GM12878 (cell line): Measurements from ENCODE around the gene HLA-F. TPM values are rescaled to one million over a fixed set of nuclear protein-coding genes. Genes with fewer than 3 reads are reported as not detected.

Source experiments
- ATF7 ChIP-seq: fragments of 450-650 bp; IDR thresholded peaks from 2 replicates; pipeline ENCODE4 v1.6.1; 2016; ENCODE audit warnings: low read depth, mild to moderate bottlenecking
- CBX3 ChIP-seq: fragments of 200-600 bp; sonication (generic); IDR thresholded peaks from 2 replicates; pipeline ENCODE4 v1.6.1; 2016; ENCODE audit warnings: low read depth, borderline replicate concordance
- EP300 ChIP-seq, 2 experiments: fragments of 150-350 bp in 1 of 2; IDR thresholded peaks; 2 replicates each; pipeline ENCODE4 v1.6.1; 2011 to 2012; ENCODE audit warnings: low read depth in 2 of 2, low read length in 2 of 2, borderline replicate concordance in 1 of 2, improper control_type of control experiment in 1 of 2, inconsistent platforms in 1 of 2; ENCODE audit not compliant: control insufficient read depth in 1 of 2
- EZH2 ChIP-seq: IDR thresholded peaks from 2 replicates; pipeline ENCODE4 v1.6.1; 2012; ENCODE audit warnings: low read depth, mild to moderate bottlenecking, control low read depth, inconsistent platforms, low read length, borderline replicate concordance; ENCODE audit not compliant: control insufficient read depth
- GABPA ChIP-seq: IDR thresholded peaks from 2 replicates; pipeline ENCODE4 v1.6.1; 2014; ENCODE audit warnings: antibody characterized with exemption, low read depth, mild to moderate bottlenecking, inconsistent platforms
- KLF5 ChIP-seq: fragments of 450-650 bp; IDR thresholded peaks from 2 replicates; pipeline ENCODE4 v1.6.1; 2014; ENCODE audit warnings: mild to moderate bottlenecking; ENCODE audit not compliant: partially characterized antibody
- MYB ChIP-seq: fragments of 150-350 bp; IDR thresholded peaks from 2 replicates; pipeline ENCODE4 v1.6.1; 2014; ENCODE audit warnings: mild to moderate bottlenecking, low read depth, low read length, borderline replicate concordance
- NFYB ChIP-seq: IDR thresholded peaks from 2 replicates; pipeline ENCODE4 v1.6.1; 2011; ENCODE audit warnings: low read depth, mild to moderate bottlenecking, low read length, improper control_type of control experiment, moderate library complexity; ENCODE audit not compliant: insufficient read depth
- RB1 ChIP-seq: fragments of 450-650 bp; formaldehyde crosslinking; IDR thresholded peaks from 2 replicates; pipeline ENCODE4 v1.6.1; 2017; ENCODE audit warnings: mild to moderate bottlenecking, borderline replicate concordance
- SMARCA5 ChIP-seq: fragments of 450-650 bp; IDR thresholded peaks from 2 replicates; pipeline ENCODE4 v1.6.1; 2017; ENCODE audit warnings: mild to moderate bottlenecking
- SREBF1 ChIP-seq: IDR thresholded peaks from 2 replicates; pipeline ENCODE4 v1.6.1; 2012; ENCODE audit warnings: mild to moderate bottlenecking, low read length
- STAT3 ChIP-seq: IDR thresholded peaks from 2 replicates; pipeline ENCODE4 v1.6.1; 2011; ENCODE audit warnings: low read depth, low read length, improper control_type of control experiment
- SUPT20H ChIP-seq: IDR thresholded peaks from 2 replicates; pipeline ENCODE4 v1.6.1; 2011; ENCODE audit warnings: low read depth, mild to moderate bottlenecking, low read length, moderate library complexity, borderline replicate concordance; ENCODE audit not compliant: control insufficient read depth
- TCF12 ChIP-seq: IDR thresholded peaks from 2 replicates; pipeline ENCODE4 v1.6.1; 2011; ENCODE audit warnings: low read depth, mild to moderate bottlenecking, low read length
- ZSCAN29 ChIP-seq: fragments of 450-650 bp; IDR thresholded peaks from 2 replicates; pipeline ENCODE4 v1.6.1; 2017; ENCODE audit warnings: mild to moderate bottlenecking, moderate library complexity
- polyA plus RNA-seq, 11 experiments: library from polyadenylated mRNA; depleted of rRNA in 4 of 11; unstranded in 6 of 11; stranded (reverse) in 5 of 11; fragments of >200 nt; fragmentation: Nextera tagmentation in 4 of 11; fragmentation: Illumina TruSeq in 1 of 11; extraction: Ambion mirVana in 4 of 11; extraction: Trizol in 1 of 11; gene quantifications; 1 replicate in 1 of 11; 2 replicates in 10 of 11; pipeline versions ENCODE4 v1.2.1 to v1.2.3, GENCODE V29; 2011 to 2016; ENCODE audit warnings: inconsistent platforms in 2 of 11, missing spikeins in 2 of 11, low read depth in 1 of 11
- total RNA-seq, 4 experiments: library from RNA; depleted of rRNA in 3 of 4; stranded (reverse); fragments of >200 nt in 3 of 4; fragmentation: Illumina TruSeq in 1 of 4; extraction: Trizol in 1 of 4; gene quantifications; 2 replicates each; pipeline versions ENCODE4 v1.2.1 to v1.2.3, GENCODE V29; 2013 to 2021
- TF ChIP-seq, protein P1 (sequence below): IDR thresholded peaks from 2 replicates; pipeline ENCODE4 v1.6.1; 2012; ENCODE audit warnings: low read length, inconsistent platforms
- TF ChIP-seq, protein P2 (sequence below): fragments of 450-650 bp; IDR thresholded peaks from 2 replicates; pipeline ENCODE4 v1.6.1; 2016; ENCODE audit warnings: mild to moderate bottlenecking, moderate library complexity, borderline replicate concordance
- TF ChIP-seq, protein P3 (sequence below): fragments of 450-650 bp; IDR thresholded peaks from 2 replicates; pipeline ENCODE4 v1.6.1; 2017; ENCODE audit warnings: mild to moderate bottlenecking
- TF ChIP-seq, protein P4 (sequence below): fragments of 450-650 bp; IDR thresholded peaks from 2 replicates; pipeline ENCODE4 v1.6.1; 2017; ENCODE audit warnings: antibody characterized with exemption, mild to moderate bottlenecking, moderate library complexity

The HLA-F gene
- total and polyA plus RNA-seq, 10 of the 15 experiments (the other 5 are each of a cell fraction or from before 2014, with no cell fraction given): 30.1 to 342 (median 145) TPM

DNA sequence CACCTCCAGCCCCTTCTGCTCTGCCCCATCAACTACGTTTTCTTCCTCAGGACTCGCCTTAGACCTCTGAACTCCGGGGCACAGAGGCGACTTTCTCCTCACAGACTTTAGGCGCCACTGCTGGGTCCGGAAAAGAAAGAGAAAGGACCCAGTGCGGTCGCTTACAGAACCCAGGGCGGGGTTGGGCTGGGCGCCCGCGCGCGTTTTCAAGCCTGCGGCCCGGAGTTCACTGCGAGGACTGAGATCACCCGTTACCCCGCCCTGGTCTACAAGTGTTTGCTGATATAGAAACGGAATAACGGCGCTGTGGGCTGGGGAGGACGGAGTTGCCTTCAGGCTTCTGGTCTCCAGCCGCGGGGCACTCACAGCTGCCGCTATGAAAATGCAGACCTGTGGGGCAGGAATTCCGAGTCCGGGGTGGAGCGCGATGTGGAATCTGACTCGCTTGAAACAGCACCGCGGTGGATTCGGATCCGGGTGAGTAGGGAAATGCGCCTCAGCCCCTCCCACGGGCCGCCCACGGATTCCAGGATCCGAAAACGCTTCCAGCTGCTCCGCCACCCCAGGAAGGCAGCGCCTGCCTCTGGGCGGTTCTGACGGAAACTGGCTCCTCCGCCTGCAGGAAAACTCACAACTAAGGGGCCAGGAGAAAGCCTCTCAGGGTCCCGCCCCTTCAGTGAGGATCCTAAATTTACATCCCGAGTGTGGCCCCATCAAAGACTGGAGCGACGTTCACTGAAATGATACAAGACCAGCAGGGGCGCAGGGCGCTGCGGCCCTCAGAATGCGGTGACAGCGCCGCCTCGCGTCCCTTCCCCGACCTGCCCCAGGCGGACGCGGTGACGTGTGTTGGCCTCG is 29.4 kb downstream of the HLA-F start (continued):
- TF ChIP-seq SUPT20H (no peak), SMARCA5 (peak; percentile 99), EP300 (IDR thresholded peaks at IDR 0.05; ENCODE audit: borderline replicate concordance in 1 of 2, control insufficient read depth in 1 of 2, low read depth in 2 of 2, low read length in 2 of 2) (no peak), EZH2 (no peak), ATF7 (no peak), KLF5 (no peak), ZSCAN29 (no peak), SREBF1 (no peak), STAT3 (no peak), CBX3 (no peak), TCF12 (0 out of 2 replicates have a peak, but pooled peaks have one; percentile 39), MYB (no peak), GABPA (no peak), RB1 (peak; percentile 30; the same call in 1 of the 2 replicates), NFYB (no peak)
- TF ChIP-seq, protein P1, sequence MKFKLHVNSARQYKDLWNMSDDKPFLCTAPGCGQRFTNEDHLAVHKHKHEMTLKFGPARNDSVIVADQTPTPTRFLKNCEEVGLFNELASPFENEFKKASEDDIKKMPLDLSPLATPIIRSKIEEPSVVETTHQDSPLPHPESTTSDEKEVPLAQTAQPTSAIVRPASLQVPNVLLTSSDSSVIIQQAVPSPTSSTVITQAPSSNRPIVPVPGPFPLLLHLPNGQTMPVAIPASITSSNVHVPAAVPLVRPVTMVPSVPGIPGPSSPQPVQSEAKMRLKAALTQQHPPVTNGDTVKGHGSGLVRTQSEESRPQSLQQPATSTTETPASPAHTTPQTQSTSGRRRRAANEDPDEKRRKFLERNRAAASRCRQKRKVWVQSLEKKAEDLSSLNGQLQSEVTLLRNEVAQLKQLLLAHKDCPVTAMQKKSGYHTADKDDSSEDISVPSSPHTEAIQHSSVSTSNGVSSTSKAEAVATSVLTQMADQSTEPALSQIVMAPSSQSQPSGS: no peak
- TF ChIP-seq, protein P2, sequence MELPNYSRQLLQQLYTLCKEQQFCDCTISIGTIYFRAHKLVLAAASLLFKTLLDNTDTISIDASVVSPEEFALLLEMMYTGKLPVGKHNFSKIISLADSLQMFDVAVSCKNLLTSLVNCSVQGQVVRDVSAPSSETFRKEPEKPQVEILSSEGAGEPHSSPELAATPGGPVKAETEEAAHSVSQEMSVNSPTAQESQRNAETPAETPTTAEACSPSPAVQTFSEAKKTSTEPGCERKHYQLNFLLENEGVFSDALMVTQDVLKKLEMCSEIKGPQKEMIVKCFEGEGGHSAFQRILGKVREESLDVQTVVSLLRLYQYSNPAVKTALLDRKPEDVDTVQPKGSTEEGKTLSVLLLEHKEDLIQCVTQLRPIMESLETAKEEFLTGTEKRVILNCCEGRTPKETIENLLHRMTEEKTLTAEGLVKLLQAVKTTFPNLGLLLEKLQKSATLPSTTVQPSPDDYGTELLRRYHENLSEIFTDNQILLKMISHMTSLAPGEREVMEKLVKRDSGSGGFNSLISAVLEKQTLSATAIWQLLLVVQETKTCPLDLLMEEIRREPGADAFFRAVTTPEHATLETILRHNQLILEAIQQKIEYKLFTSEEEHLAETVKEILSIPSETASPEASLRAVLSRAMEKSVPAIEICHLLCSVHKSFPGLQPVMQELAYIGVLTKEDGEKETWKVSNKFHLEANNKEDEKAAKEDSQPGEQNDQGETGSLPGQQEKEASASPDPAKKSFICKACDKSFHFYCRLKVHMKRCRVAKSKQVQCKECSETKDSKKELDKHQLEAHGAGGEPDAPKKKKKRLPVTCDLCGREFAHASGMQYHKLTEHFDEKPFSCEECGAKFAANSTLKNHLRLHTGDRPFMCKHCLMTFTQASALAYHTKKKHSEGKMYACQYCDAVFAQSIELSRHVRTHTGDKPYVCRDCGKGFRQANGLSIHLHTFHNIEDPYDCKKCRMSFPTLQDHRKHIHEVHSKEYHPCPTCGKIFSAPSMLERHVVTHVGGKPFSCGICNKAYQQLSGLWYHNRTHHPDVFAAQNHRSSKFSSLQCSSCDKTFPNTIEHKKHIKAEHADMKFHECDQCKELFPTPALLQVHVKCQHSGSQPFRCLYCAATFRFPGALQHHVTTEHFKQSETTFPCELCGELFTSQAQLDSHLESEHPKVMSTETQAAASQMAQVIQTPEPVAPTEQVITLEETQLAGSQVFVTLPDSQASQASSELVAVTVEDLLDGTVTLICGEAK: no peak
- TF ChIP-seq, protein P3, sequence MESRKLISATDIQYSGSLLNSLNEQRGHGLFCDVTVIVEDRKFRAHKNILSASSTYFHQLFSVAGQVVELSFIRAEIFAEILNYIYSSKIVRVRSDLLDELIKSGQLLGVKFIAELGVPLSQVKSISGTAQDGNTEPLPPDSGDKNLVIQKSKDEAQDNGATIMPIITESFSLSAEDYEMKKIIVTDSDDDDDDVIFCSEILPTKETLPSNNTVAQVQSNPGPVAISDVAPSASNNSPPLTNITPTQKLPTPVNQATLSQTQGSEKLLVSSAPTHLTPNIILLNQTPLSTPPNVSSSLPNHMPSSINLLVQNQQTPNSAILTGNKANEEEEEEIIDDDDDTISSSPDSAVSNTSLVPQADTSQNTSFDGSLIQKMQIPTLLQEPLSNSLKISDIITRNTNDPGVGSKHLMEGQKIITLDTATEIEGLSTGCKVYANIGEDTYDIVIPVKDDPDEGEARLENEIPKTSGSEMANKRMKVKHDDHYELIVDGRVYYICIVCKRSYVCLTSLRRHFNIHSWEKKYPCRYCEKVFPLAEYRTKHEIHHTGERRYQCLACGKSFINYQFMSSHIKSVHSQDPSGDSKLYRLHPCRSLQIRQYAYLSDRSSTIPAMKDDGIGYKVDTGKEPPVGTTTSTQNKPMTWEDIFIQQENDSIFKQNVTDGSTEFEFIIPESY: no peak
- TF ChIP-seq, protein P4, sequence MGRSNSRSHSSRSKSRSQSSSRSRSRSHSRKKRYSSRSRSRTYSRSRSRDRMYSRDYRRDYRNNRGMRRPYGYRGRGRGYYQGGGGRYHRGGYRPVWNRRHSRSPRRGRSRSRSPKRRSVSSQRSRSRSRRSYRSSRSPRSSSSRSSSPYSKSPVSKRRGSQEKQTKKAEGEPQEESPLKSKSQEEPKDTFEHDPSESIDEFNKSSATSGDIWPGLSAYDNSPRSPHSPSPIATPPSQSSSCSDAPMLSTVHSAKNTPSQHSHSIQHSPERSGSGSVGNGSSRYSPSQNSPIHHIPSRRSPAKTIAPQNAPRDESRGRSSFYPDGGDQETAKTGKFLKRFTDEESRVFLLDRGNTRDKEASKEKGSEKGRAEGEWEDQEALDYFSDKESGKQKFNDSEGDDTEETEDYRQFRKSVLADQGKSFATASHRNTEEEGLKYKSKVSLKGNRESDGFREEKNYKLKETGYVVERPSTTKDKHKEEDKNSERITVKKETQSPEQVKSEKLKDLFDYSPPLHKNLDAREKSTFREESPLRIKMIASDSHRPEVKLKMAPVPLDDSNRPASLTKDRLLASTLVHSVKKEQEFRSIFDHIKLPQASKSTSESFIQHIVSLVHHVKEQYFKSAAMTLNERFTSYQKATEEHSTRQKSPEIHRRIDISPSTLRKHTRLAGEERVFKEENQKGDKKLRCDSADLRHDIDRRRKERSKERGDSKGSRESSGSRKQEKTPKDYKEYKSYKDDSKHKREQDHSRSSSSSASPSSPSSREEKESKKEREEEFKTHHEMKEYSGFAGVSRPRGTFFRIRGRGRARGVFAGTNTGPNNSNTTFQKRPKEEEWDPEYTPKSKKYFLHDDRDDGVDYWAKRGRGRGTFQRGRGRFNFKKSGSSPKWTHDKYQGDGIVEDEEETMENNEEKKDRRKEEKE: no peak
